ENCODE data around the gene SPTBN4.
"Not testable (repeated sequence)": the region's sequence is repeated elsewhere in the genome, so short reads cannot be mapped to it uniquely, and the experiment has no call there.

Gene SPTBN4

DNA sequence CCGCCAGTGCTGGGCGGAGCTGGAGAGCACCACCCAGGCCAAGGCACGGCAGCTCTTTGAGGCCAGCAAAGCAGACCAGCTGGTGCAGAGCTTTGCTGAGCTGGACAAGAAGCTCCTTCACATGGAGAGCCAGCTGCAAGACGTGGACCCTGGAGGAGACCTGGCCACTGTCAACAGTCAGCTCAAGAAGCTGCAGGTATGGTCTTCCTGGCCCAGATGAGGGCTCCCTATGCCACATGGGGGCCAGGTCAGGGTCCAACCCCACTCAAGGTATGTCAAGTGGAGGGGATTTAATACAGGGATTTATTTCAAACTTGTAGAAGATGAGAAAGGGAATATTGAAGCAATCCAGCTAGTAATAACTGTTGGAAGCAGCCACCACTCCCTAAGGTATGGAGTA, 67.3 kb downstream of the SPTBN4 start:
- DNase-seq: no peak

GRCh38 chr19:40539070-40539469, 72.3 kb downstream of the SPTBN4 start:
- no peak for DNase-seq

- no peak for DNase-seq
These were observed 75.5 kb downstream of the SPTBN4 start for GRCh38 chr19:40542202-40542859.

GRCh38 chr19:40543029-40543597, 76.3 kb downstream of the SPTBN4 start:
- DNase-seq: no peak

- not testable (repeated sequence) for DNase-seq
These were observed 79.5 kb downstream of the SPTBN4 start for GRCh38 chr19:40546153-40546841.

- DNase-seq: not testable (repeated sequence)
These were observed 80.4 kb downstream of the SPTBN4 start for GRCh38 chr19:40547190-40547589.

GRCh38 chr19:40547836-40548235, 81.0 kb downstream of the SPTBN4 start:
- no peak for DNase-seq

- DNase-seq: no peak
These were observed 82.4 kb downstream of the SPTBN4 start for GRCh38 chr19:40549007-40549708.

DNA sequence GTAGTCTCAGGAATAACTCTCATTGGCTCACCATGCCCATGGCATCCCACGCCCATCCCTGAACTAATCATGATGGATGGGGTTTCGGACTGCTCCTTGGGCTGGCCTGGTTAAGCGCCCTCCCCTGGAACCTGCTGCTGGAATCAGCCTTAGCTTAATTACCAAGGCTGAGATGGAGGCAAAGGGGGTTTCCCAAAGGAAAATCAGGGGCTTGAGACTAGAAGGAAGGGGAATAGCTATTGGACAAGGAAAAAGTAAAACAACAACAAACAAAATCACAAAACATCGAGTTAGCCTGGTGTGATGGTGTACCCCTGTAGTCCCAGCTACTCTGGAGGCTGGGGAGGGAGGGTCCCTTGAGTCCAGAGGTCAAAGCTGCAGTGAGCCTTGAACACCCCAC, 84.2 kb downstream of the SPTBN4 start:
- no peak for DNase-seq

GRCh38 chr19:40552848-40553247, 86.0 kb downstream of the SPTBN4 start:
- no peak for DNase-seq

- DNase-seq: no peak
These were observed 87.4 kb downstream of the SPTBN4 start for GRCh38 chr19:40553885-40554857.

DNA sequence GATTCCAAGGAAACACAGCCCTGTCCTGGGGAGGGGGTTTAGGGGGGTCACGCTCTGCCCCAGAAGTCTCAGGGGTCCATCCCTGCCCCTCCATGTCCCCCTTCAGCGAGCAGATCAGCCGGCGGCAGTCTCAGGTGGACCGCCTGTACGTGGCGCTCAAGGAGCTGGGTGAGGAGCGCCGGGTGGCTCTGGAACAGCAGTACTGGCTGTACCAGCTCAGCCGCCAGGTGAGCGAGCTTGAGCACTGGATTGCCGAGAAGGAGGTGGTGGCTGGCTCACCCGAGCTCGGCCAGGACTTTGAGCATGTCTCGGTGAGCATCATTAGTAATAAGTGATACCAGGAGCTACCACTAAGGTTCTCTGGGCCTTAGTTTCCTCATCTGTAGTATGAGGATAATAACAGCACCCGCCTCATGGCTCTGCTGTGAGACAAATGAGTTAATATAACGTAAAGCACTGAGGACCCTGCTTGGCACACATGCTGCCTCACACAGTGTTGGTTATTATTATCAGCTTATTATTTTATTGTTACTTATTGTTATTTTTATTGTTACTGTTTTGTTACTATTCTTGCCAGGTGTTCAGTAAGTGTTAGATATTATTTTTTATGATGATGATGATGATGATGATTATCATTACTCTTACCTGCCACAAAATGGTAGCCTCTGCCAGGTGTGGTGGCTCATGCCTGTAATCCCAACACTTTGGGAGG, 89.3 kb downstream of the SPTBN4 start:
- DNase-seq: no peak

DNA sequence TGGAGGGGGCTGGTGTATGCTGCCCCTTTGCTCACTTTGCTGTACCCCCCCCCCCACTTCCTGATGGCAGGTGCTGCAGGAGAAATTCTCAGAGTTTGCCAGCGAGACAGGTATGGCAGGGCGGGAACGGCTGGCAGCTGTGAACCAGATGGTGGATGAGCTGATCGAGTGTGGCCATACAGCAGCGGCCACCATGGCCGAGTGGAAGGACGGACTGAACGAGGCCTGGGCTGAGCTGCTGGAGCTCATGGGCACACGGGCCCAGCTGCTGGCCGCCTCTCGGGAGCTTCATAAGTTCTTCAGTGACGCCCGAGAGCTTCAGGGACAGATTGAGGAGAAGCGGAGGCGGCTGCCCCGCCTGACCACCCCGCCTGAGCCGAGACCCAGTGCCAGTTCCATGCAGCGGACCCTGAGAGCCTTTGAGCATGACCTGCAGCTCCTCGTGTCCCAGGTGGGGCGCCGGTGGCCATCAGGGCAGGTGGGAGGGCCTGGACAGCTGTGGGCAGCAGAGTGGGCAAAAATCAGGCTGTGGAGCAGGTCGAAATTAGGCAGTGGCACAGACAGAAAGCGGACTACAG, 90.2 kb downstream of the SPTBN4 start:
- no peak for DNase-seq

- DNase-seq: no peak
These were observed 92.6 kb downstream of the SPTBN4 start for GRCh38 chr19:40559394-40559793.

- no peak for DNase-seq
These were observed 93.3 kb downstream of the SPTBN4 start for GRCh38 chr19:40560092-40560507.

GRCh38 chr19:40561947-40562346, 95.1 kb downstream of the SPTBN4 start:
- no peak for DNase-seq

GRCh38 chr19:40564535-40564934, 97.7 kb downstream of the SPTBN4 start:
- not testable (repeated sequence) for DNase-seq

GRCh38 chr19:40565355-40565754, 98.6 kb downstream of the SPTBN4 start:
- DNase-seq: no peak

GRCh38 chr19:40565910-40566495, 99.2 kb downstream of the SPTBN4 start:
- no peak for DNase-seq

- no peak for DNase-seq
These were observed 100.4 kb downstream of the SPTBN4 start for GRCh38 chr19:40567040-40567749.

All from bone marrow (tissue), 2 donors.